Esophagus squamous epithelium (tissue), 4 donors: ENCODE results near the gene CPA5.

Source experiments
- POLR2A ChIP-seq, 4 donors: fragments of 450-650 bp; IDR thresholded peaks; one replicate each; pipeline ENCODE4 v1.6.1; 2017; ENCODE audit warnings: antibody characterized with exemption in 4 of 4, mild to moderate bottlenecking in 4 of 4, moderate library complexity in 3 of 4
- TF ChIP-seq, protein P1 (sequence below), 6 experiments: fragments of 450-650 bp in 4 of 6; fragments of 200-600 bp in 2 of 6; sonication (generic) in 2 of 6; IDR thresholded peaks; one replicate each; pipeline ENCODE4 v1.5.1; 2016 to 2019; ENCODE audit warnings: antibody characterized with exemption in 6 of 6, mild to moderate bottlenecking in 4 of 6, moderate library complexity in 4 of 6

DNA sequence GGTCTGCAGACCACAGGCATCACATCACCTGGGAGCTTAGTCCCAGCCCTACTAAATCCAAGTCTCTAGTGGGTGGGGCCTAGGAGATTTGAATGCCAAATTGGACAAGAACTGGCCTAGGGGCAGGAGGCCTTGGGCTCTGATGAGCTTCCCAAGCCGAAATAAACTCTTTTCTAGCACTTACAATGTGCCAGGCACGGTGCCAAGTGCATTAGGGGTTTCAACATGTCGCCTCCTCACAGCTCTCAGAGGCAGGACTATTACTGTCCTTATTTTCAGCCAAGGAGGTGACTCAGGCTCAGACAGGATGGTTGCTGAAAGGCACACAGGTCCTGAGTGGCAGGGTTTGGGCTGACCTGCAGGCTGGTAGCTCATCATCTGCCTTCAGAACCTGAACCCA is 26.4 kb downstream of the CPA5 start:
- TF ChIP-seq, protein P1, sequence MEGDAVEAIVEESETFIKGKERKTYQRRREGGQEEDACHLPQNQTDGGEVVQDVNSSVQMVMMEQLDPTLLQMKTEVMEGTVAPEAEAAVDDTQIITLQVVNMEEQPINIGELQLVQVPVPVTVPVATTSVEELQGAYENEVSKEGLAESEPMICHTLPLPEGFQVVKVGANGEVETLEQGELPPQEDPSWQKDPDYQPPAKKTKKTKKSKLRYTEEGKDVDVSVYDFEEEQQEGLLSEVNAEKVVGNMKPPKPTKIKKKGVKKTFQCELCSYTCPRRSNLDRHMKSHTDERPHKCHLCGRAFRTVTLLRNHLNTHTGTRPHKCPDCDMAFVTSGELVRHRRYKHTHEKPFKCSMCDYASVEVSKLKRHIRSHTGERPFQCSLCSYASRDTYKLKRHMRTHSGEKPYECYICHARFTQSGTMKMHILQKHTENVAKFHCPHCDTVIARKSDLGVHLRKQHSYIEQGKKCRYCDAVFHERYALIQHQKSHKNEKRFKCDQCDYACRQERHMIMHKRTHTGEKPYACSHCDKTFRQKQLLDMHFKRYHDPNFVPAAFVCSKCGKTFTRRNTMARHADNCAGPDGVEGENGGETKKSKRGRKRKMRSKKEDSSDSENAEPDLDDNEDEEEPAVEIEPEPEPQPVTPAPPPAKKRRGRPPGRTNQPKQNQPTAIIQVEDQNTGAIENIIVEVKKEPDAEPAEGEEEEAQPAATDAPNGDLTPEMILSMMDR (IDR thresholded peaks at IDR 0.05), result no peak
- TF ChIP-seq POLR2A (IDR thresholded peaks at IDR 0.05), result no peak
